Measurements from ENCODE around the gene CLIP2.
"Not testable (repeated sequence)": the region's sequence is repeated elsewhere in the genome, so short reads cannot be mapped to it uniquely, and the experiment has no call there.

Gene CLIP2

GRCh38 chr7:74428023-74428422 is 138.8 kb downstream of the CLIP2 start:
- DNase-seq (ENCODE audit: low read depth in 2 of 2, low spot score in 1 of 2) = no peak

GRCh38 chr7:74429153-74429747 is 140.0 kb downstream of the CLIP2 start:
- DNase-seq (ENCODE audit: low read depth in 2 of 2, low spot score in 1 of 2) = no peak

- DNase-seq (ENCODE audit: low read depth in 2 of 2, low spot score in 1 of 2) = not testable (repeated sequence)
These were observed 141.2 kb downstream of the CLIP2 start for GRCh38 chr7:74430409-74430808.

- DNase-seq (ENCODE audit: low read depth in 2 of 2, low spot score in 1 of 2) = no peak
These were observed 141.8 kb downstream of the CLIP2 start for GRCh38 chr7:74430961-74431466.

GRCh38 chr7:74437291-74437571 is 148.0 kb downstream of the CLIP2 start:
- DNase-seq (ENCODE audit: low read depth in 2 of 2, low spot score in 1 of 2) = not testable (repeated sequence)

- DNase-seq (ENCODE audit: low read depth in 2 of 2, low spot score in 1 of 2) = no peak
These were observed 149.1 kb downstream of the CLIP2 start for GRCh38 chr7:74438327-74438726.

- DNase-seq (ENCODE audit: low read depth in 2 of 2, low spot score in 1 of 2) = no peak
These were observed 150.3 kb downstream of the CLIP2 start for GRCh38 chr7:74439541-74439940.

GRCh38 chr7:74440143-74440542 is 150.9 kb downstream of the CLIP2 start:
- not testable (repeated sequence) for DNase-seq (ENCODE audit: low read depth in 2 of 2, low spot score in 1 of 2)

- DNase-seq (ENCODE audit: low read depth in 2 of 2, low spot score in 1 of 2) = no peak
These were observed 152.6 kb downstream of the CLIP2 start for GRCh38 chr7:74441801-74442200.

GRCh38 chr7:74443543-74444247 is 154.5 kb downstream of the CLIP2 start:
- DNase-seq (ENCODE audit: low read depth in 2 of 2, low spot score in 1 of 2) = no peak

- no peak for DNase-seq (ENCODE audit: low read depth in 2 of 2, low spot score in 1 of 2)
These were observed 159.9 kb downstream of the CLIP2 start for GRCh38 chr7:74449144-74449543.

- peak; percentile 27 to 59 for DNase-seq (ENCODE audit: low read depth in 2 of 2, low spot score in 1 of 2)
These were observed 160.7 kb downstream of the CLIP2 start for GRCh38 chr7:74449809-74450397.

- no peak for DNase-seq (ENCODE audit: low read depth in 2 of 2, low spot score in 1 of 2)
These were observed 163.6 kb downstream of the CLIP2 start for GRCh38 chr7:74452748-74453321.

GRCh38 chr7:74453322-74454011 is 164.3 kb downstream of the CLIP2 start, which contains the start of gene GTF2IRD1:
TSS of gene GTF2IRD1 (plus strand) at chr7:74453906. CDS start at chr7:74508081, 54,175 bp downstream.
- no peak for DNase-seq (ENCODE audit: low read depth in 2 of 2, low spot score in 1 of 2)

- DNase-seq (ENCODE audit: low read depth in 2 of 2, low spot score in 1 of 2) = no peak
These were observed 165.1 kb downstream of the CLIP2 start for GRCh38 chr7:74454021-74454924.

- DNase-seq (ENCODE audit: low read depth in 2 of 2, low spot score in 1 of 2) = no peak
These were observed 165.7 kb downstream of the CLIP2 start for GRCh38 chr7:74454925-74455288.

- DNase-seq (ENCODE audit: low read depth in 2 of 2, low spot score in 1 of 2) = no peak
These were observed 166.1 kb downstream of the CLIP2 start for GRCh38 chr7:74455291-74455804.

All from stimulated activated CD8-positive, alpha-beta memory T cell treated with anti-CD3 and anti-CD28 coated beads, Interleukin-4, amount 100 ng/mL, for 4 hours (primary cell).